ENCODE data around the gene POLR2M.

POLR2M gene

GRCh38 chr15:57758560-57758959 lies 52.0 kb downstream of the POLR2M start:
- TF ChIP-seq EZH2 (IDR thresholded peaks at IDR 0.05; ENCODE audit: borderline replicate concordance, low read length) (no peak), CTCF (IDR thresholded peaks at IDR 0.05; ENCODE audit: low read length) (no peak)
- Histone ChIP-seq H3K4me1 (ENCODE audit: insufficient read depth, low read length, severe bottlenecking) (no peaks in the 10 kb centered on the region), H3K9ac (ENCODE audit: low read length) (no peak overlapping the region), H3K79me2 (ENCODE audit: insufficient read depth, low read length) (no peaks in the 10 kb centered on the region), H4K20me1 (ENCODE audit: insufficient read depth, low read length) (no peaks in the 10 kb centered on the region), H3K27me3 (ENCODE audit: insufficient read depth, low read length) (no peaks in the 10 kb centered on the region), H3K27ac (ENCODE audit: low read depth, low read length, poor library complexity, severe bottlenecking) (no peak overlapping the region), H3K4me2 (ENCODE audit: low read length) (no peak overlapping the region), H3K4me3 (ENCODE audit: low read depth, low read length, poor library complexity, severe bottlenecking) (no peak overlapping the region), H3K9me3 (ENCODE audit: low read length) (no peaks in the 10 kb centered on the region), H3F3A (ENCODE audit: insufficient read depth, low read length) (no peaks in the 10 kb centered on the region), H3K36me3 (ENCODE audit: insufficient read depth, low read length) (no peaks in the 10 kb centered on the region), H3K9me2 (ENCODE audit: low read depth, low read length) (no peaks in the 10 kb centered on the region), H2AFZ (ENCODE audit: low read length) (no peak overlapping the region)

- Histone ChIP-seq H3K27ac (ENCODE audit: low read depth, low read length, poor library complexity, severe bottlenecking) (no peak overlapping the region), H3K79me2 (ENCODE audit: insufficient read depth, low read length) (no peaks in the 10 kb centered on the region), H4K20me1 (ENCODE audit: insufficient read depth, low read length) (no peaks in the 10 kb centered on the region), H3K4me1 (ENCODE audit: insufficient read depth, low read length, severe bottlenecking) (no peaks in the 10 kb centered on the region), H3K4me2 (ENCODE audit: low read length) (no peak overlapping the region), H3K4me3 (ENCODE audit: low read depth, low read length, poor library complexity, severe bottlenecking) (no peak overlapping the region), H2AFZ (ENCODE audit: low read length) (no peak overlapping the region), H3K9me2 (ENCODE audit: low read depth, low read length) (no peaks in the 10 kb centered on the region), H3F3A (ENCODE audit: insufficient read depth, low read length) (no peaks in the 10 kb centered on the region), H3K36me3 (ENCODE audit: insufficient read depth, low read length) (no peaks in the 10 kb centered on the region), H3K9ac (ENCODE audit: low read length) (no peak overlapping the region), H3K27me3 (ENCODE audit: insufficient read depth, low read length) (no peaks in the 10 kb centered on the region), H3K9me3 (ENCODE audit: low read length) (no peaks in the 10 kb centered on the region)
- no peak for TF ChIP-seq CTCF (IDR thresholded peaks at IDR 0.05; ENCODE audit: low read length)
- TF ChIP-seq EZH2 (IDR thresholded peaks at IDR 0.05; ENCODE audit: borderline replicate concordance, low read length) = no peak
These were observed 55.0 kb downstream of the POLR2M start for GRCh38 chr15:57761562-57761961.

- no peaks in the 10 kb centered on the region for H3K27me3 ChIP-seq (ENCODE audit: insufficient read depth, low read length)
- H3K4me3 ChIP-seq (ENCODE audit: low read depth, low read length, poor library complexity, severe bottlenecking) = no peak overlapping the region
- no peaks in the 10 kb centered on the region for H3K4me1 ChIP-seq (ENCODE audit: insufficient read depth, low read length, severe bottlenecking)
- TF ChIP-seq EZH2 (IDR thresholded peaks at IDR 0.05; ENCODE audit: borderline replicate concordance, low read length) = no peak
- TF ChIP-seq CTCF (IDR thresholded peaks at IDR 0.05; ENCODE audit: low read length) = no peak; the same call in 1 of the 2 replicates
- no peaks in the 10 kb centered on the region for H3K9me2 ChIP-seq (ENCODE audit: low read depth, low read length)
- H3K79me2 ChIP-seq (ENCODE audit: insufficient read depth, low read length) = no peaks in the 10 kb centered on the region
- H3F3A ChIP-seq (ENCODE audit: insufficient read depth, low read length) = no peaks in the 10 kb centered on the region
- H3K27ac ChIP-seq (ENCODE audit: low read depth, low read length, poor library complexity, severe bottlenecking) = no peak overlapping the region
- no peaks in the 10 kb centered on the region for H4K20me1 ChIP-seq (ENCODE audit: insufficient read depth, low read length)
- no peaks in the 10 kb centered on the region for H3K9me3 ChIP-seq (ENCODE audit: low read length)
- no peak overlapping the region for H2AFZ ChIP-seq (ENCODE audit: low read length)
- H3K36me3 ChIP-seq (ENCODE audit: insufficient read depth, low read length) = no peaks in the 10 kb centered on the region
- H3K9ac ChIP-seq (ENCODE audit: low read length) = no peak overlapping the region
- H3K4me2 ChIP-seq (ENCODE audit: low read length) = no peak overlapping the region
These were observed 55.8 kb downstream of the POLR2M start for GRCh38 chr15:57762302-57762701.
